A549 treated with AZD2906 at 1 μM for 4 hours (cell line): Measurements from ENCODE around the gene PEBP1. TPM values are rescaled to one million over a fixed set of nuclear protein-coding genes. Genes with fewer than 3 reads are reported as not detected.

Experiments
- total RNA-seq: library from RNA; stranded (reverse); fragments of 200-300 nt; extraction: Qiagen RNA extraction; gene quantifications from 5 replicates; pipeline ENCODE4 v1.2.3, GENCODE V29; 2022

PEBP1 gene
- total RNA-seq: 231 to 285 TPM (median 281 TPM) in 5 replicates

GRCh38 chr12:118135788-118136558 lies at the start of gene PEBP1:
Gene PEBP1 (plus strand): TSS chr12:118136124. CDS start chr12:118136210, 86 bp downstream.

GRCh38 chr12:118103601-118104382 lies 32.1 kb upstream of the PEBP1 start, which contains the start of gene VSIG10:
Gene VSIG10 (minus strand): TSS chr12:118104011. CDS start chr12:118103671, 340 bp downstream.

Other genes with a start within 250 kb of the PEBP1 start
- 0.55 to 0.76 TPM (median 0.60 TPM) in 5 replicates for gene KSR2, start 167.1 kb upstream of the PEBP1 start, total RNA-seq
- 35.1 to 43.1 TPM (median 37.3 TPM) in 5 replicates for gene RFC5, start 119.4 kb upstream of the PEBP1 start, total RNA-seq
- gene WSB2, start 74.9 kb upstream of the PEBP1 start, total RNA-seq: 58.4 to 66.0 TPM (median 63.5 TPM) in 5 replicates
- gene VSIG10, start 32.1 kb upstream of the PEBP1 start, total RNA-seq: 15.0 to 18.3 TPM (median 16.2 TPM) in 5 replicates
- 6.1 to 10.5 TPM (median 7.9 TPM) in 5 replicates for gene TAOK3, start 236.8 kb downstream of the PEBP1 start, total RNA-seq
- 12.3 to 16.0 TPM (median 13.5 TPM) in 5 replicates for gene SUDS3, start 240.4 kb downstream of the PEBP1 start, total RNA-seq